Amniotic epithelial cell (primary cell): ENCODE measurements around the gene ROGDI.

ENCODE experiments used
- DNase-seq: peaks from one replicate; pipeline ENCODE4 v3.0.0-alpha.2; 2010; ENCODE audit warnings: low read depth

The ROGDI gene

GRCh38 chr16:4765511-4766474 lies 36.6 kb downstream of the ROGDI start:
- no peak for DNase-seq

- no peak for DNase-seq
Measured at GRCh38 chr16:4763791-4764190, 38.6 kb downstream of the ROGDI start.

- no peak for DNase-seq
Measured at GRCh38 chr16:4762205-4762604, 40.2 kb downstream of the ROGDI start.

GRCh38 chr16:4760221-4760910 lies 42.1 kb downstream of the ROGDI start:
- DNase-seq: no peak

- DNase-seq: no peak
Measured at GRCh38 chr16:4755687-4756086, 46.7 kb downstream of the ROGDI start.

- DNase-seq: no peak
Measured at GRCh38 chr16:4754865-4755264, 47.6 kb downstream of the ROGDI start.

- no peak for DNase-seq
Measured at GRCh38 chr16:4753227-4753626, 49.2 kb downstream of the ROGDI start.

GRCh38 chr16:4752351-4753100 lies 49.9 kb downstream of the ROGDI start:
- no peak for DNase-seq

GRCh38 chr16:4750896-4751295 lies 51.5 kb downstream of the ROGDI start:
- DNase-seq: no peak

- no peak for DNase-seq
Measured at GRCh38 chr16:4749700-4750257, 52.7 kb downstream of the ROGDI start.

GRCh38 chr16:4748682-4749411 lies 53.6 kb downstream of the ROGDI start:
- no peak for DNase-seq

- DNase-seq: no peak
Measured at GRCh38 chr16:4747906-4748681, 54.3 kb downstream of the ROGDI start.

GRCh38 chr16:4746991-4747574 lies 55.4 kb downstream of the ROGDI start:
- DNase-seq: no peak
